Measurements from ENCODE around the gene ST7.

DNA sequence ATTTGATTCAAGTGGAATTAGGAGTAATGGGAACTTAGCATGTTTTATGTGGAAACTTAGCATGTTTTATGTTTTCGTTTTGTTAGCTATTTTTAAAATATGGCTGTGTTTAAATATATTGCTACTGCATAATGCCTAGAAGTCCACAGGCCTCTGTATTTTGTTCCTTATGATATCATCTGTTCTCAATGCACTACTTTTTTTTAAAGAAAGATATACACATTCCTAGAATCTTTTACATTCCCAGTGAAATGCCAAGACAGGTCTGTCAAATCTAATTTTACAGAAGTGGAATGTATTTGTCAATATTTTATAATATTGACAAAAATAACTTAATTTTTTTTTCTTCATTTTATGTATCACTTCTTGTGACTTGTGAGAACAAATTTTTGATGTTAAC, 51.6 kb downstream of the ST7 start:
- TF ChIP-seq, protein P1, sequence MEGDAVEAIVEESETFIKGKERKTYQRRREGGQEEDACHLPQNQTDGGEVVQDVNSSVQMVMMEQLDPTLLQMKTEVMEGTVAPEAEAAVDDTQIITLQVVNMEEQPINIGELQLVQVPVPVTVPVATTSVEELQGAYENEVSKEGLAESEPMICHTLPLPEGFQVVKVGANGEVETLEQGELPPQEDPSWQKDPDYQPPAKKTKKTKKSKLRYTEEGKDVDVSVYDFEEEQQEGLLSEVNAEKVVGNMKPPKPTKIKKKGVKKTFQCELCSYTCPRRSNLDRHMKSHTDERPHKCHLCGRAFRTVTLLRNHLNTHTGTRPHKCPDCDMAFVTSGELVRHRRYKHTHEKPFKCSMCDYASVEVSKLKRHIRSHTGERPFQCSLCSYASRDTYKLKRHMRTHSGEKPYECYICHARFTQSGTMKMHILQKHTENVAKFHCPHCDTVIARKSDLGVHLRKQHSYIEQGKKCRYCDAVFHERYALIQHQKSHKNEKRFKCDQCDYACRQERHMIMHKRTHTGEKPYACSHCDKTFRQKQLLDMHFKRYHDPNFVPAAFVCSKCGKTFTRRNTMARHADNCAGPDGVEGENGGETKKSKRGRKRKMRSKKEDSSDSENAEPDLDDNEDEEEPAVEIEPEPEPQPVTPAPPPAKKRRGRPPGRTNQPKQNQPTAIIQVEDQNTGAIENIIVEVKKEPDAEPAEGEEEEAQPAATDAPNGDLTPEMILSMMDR (IDR thresholded peaks at IDR 0.05) = no peak
- TF ChIP-seq ZFX (IDR thresholded peaks at IDR 0.05; ENCODE audit: borderline replicate concordance) = no peak

Measured in 22Rv1 (cell line).